Spleen (tissue), 7 donors: ENCODE measurements around the gene RUSF1.

Experiments
- CTCF ChIP-seq, 11 experiments: fragments of 200-600 bp in 7 of 11; fragments of 450-650 bp in 4 of 11; sonication (generic) in 4 of 11; IDR thresholded peaks in 8 of 11; conservative IDR thresholded peaks in 3 of 11; 1 replicate in 7 of 11; 2 replicates in 4 of 11; pipeline versions ENCODE4 v1.4.0 to v1.8.0; 2016 to 2021; ENCODE audit warnings: antibody characterized with exemption in 11 of 11, inconsistent platforms in 4 of 11, mild to moderate bottlenecking in 1 of 11
- POLR2AphosphoS5 ChIP-seq, 3 donors: sonication (generic); formaldehyde crosslinking; IDR thresholded peaks; one replicate each; pipeline ENCODE4 v1.5.1; 2017; ENCODE audit warnings: antibody characterized with exemption in 3 of 3
- donor health status: DM: no; HTN: no; CAD: no; lungs with moderate emphysema.
- donor health status: DM: no; HTN: no; CAD: no.
- donor health status: DM: no; HTN: no; CAD: no.

- TF ChIP-seq CTCF (IDR thresholded peaks at IDR 0.05 in 8 of 11, conservative IDR thresholded peaks at IDR 0.05 in 3 of 11) (no peak), POLR2AphosphoS5 (IDR thresholded peaks at IDR 0.05) (no peak)
Observed at GRCh38 chr16:31474773-31475738, 33.1 kb downstream of the RUSF1 start.
